Testis (tissue), 3 donors: Measurements from ENCODE around the gene TM4SF20. TPM values are rescaled to one million over a fixed set of nuclear protein-coding genes. Genes with fewer than 3 reads are reported as not detected.

ENCODE experiments used
- DNase-seq: peaks from one replicate; pipeline ENCODE4 v3.0.0-alpha.2; 2019
- H3K27ac ChIP-seq, 2 donors: fragments of 200-600 bp; sonication (generic); one replicate each; pipeline ENCODE4 v1.5.1; 2019
- H3K27me3 ChIP-seq: fragments of 200-600 bp; sonication (generic); one replicate; pipeline ENCODE4 v1.5.1; 2019
- H3K36me3 ChIP-seq: fragments of 200-600 bp; sonication (generic); one replicate; pipeline ENCODE4 v1.5.1; 2017; ENCODE audit warnings: low read depth; ENCODE audit errors: missing control alignments
- H3K4me1 ChIP-seq: fragments of 200-600 bp; sonication (generic); one replicate; pipeline ENCODE4 v1.5.1; 2019
- H3K4me3 ChIP-seq, 2 donors: fragments of 200-600 bp; sonication (generic); one replicate each; pipeline ENCODE4 v1.5.1; 2017 to 2019
- H3K9me3 ChIP-seq: fragments of 200-600 bp; sonication (generic); one replicate; pipeline ENCODE4 v1.5.1; 2017
- CTCF ChIP-seq, 3 experiments: fragments of 450-650 bp in 2 of 3; fragments of 200-600 bp in 1 of 3; sonication (generic) in 1 of 3; IDR thresholded peaks; one replicate each; pipeline ENCODE4 v1.5.1; 2016 to 2019; ENCODE audit warnings: antibody characterized with exemption in 3 of 3, mild to moderate bottlenecking in 2 of 3, moderate library complexity in 1 of 3
- POLR2A ChIP-seq: fragments of 450-650 bp; IDR thresholded peaks from one replicate; pipeline ENCODE4 v1.6.1; 2017; ENCODE audit warnings: antibody characterized with exemption, mild to moderate bottlenecking, moderate library complexity
- WGBS, 2 donors: methylation state at CpG; one replicate each; pipeline ENCODE4 v1.1.5; 2018; 5-methylcytosine and 5-hydroxymethylcytosine counted together
- intact Hi-C: fragments of 100-400 bp; cut with DNase I; formaldehyde crosslinking; loops from one replicate; pipeline ENCODE4 v1.15.1; 2023; ENCODE audit warnings: low total_unique reads
- polyA plus RNA-seq: library from polyadenylated mRNA; stranded (reverse); fragments of 350-450 nt; fragmentation: Illumina TruSeq; extraction: RNeasy Lipid Tissue Mini Kit (QIAGEN cat#74804); gene quantifications from one replicate; pipeline ENCODE4 v1.2.3, GENCODE V29; 2014; ENCODE audit warnings: low read depth, low replicate concordance; ENCODE audit not compliant: insufficient read depth
- total RNA-seq, 2 donors: library from RNA; depleted of rRNA; stranded (reverse); fragments of >200 nt; gene quantifications; one replicate each; pipeline ENCODE4 v1.2.3, GENCODE V29; 2016

The TM4SF20 gene
- total and polyA plus RNA-seq, 3 donors from 2014 or later: 0.79 to 5.5 (median 2.2) TPM

GRCh38 chr2:227363756-227364155, 15.3 kb downstream of the TM4SF20 start:
- H3K4me3 ChIP-seq: no peak overlapping the region
- H3K9me3 ChIP-seq: no peaks in the 10 kb centered on the region
- H3K27ac ChIP-seq: no peak overlapping the region
- H3K4me1 ChIP-seq: no peaks in the 10 kb centered on the region
- no peaks in the 10 kb centered on the region for H3K27me3 ChIP-seq
- WGBS, 2 donors: 73 to 84% methylated on average over 6 of the region's 6 CpGs
- DNase-seq: no peak
- TF ChIP-seq CTCF (IDR thresholded peaks at IDR 0.05): peak in 2 of 3 experiments; percentile 8 to 9
- no peak for TF ChIP-seq POLR2A
- intact Hi-C loops: no loop called here
- H3K36me3 ChIP-seq: no peaks in the 10 kb centered on the region

GRCh38 chr2:227360351-227360750, 18.8 kb downstream of the TM4SF20 start:
- no peak overlapping the region for H3K4me3 ChIP-seq
- intact Hi-C loops: no loop called here
- 80 to 84% methylated on average over 5 of the region's 5 CpGs for WGBS, 2 donors
- H3K36me3 ChIP-seq: no peaks in the 10 kb centered on the region
- no peak for DNase-seq
- H3K27ac ChIP-seq: no peak overlapping the region
- TF ChIP-seq POLR2A (no peak), CTCF (IDR thresholded peaks at IDR 0.05) (no peak)
- no peaks in the 10 kb centered on the region for H3K9me3 ChIP-seq
- no peaks in the 10 kb centered on the region for H3K27me3 ChIP-seq
- H3K4me1 ChIP-seq: no peaks in the 10 kb centered on the region

- intact Hi-C loops: no loop called here
- H3K4me3 ChIP-seq: no peak overlapping the region
- no peak overlapping the region for H3K27ac ChIP-seq
- H3K9me3 ChIP-seq: no peaks in the 10 kb centered on the region
- no peak for DNase-seq
- H3K4me1 ChIP-seq: no peaks in the 10 kb centered on the region
- 47 to 52% methylated on average over 4 of the region's 4 CpGs for WGBS, 2 donors
- no peak for TF ChIP-seq POLR2A
- TF ChIP-seq CTCF (IDR thresholded peaks at IDR 0.05): no peak
- H3K36me3 ChIP-seq: no peaks in the 10 kb centered on the region
- no peaks in the 10 kb centered on the region for H3K27me3 ChIP-seq
Measured at GRCh38 chr2:227351639-227352038, 27.5 kb downstream of the TM4SF20 start.

GRCh38 chr2:227349989-227350612, 29.0 kb downstream of the TM4SF20 start:
- Histone ChIP-seq H3K27ac (no peak overlapping the region), H3K4me3 (no peak overlapping the region), H3K27me3 (no peaks in the 10 kb centered on the region), H3K4me1 (no peaks in the 10 kb centered on the region), H3K36me3 (no peaks in the 10 kb centered on the region), H3K9me3 (no peaks in the 10 kb centered on the region)
- intact Hi-C loops: no loop called here
- WGBS, 2 donors: 91 to 94% methylated on average over 7 of the region's 7 CpGs
- TF ChIP-seq CTCF (IDR thresholded peaks at IDR 0.05) (no peak), POLR2A (no peak)
- DNase-seq: no peak

- WGBS, 2 donors: 77 to 84% methylated on average over 2 of the region's 2 CpGs
- no peak for TF ChIP-seq POLR2A
- no peak for TF ChIP-seq CTCF (IDR thresholded peaks at IDR 0.05)
Measured at GRCh38 chr2:227348324-227348723, 30.8 kb downstream of the TM4SF20 start.

More at GRCh38 chr2:227348324-227348723, 30.8 kb downstream of the TM4SF20 start:
- no peaks in the 10 kb centered on the region for H3K36me3 ChIP-seq
- no peak overlapping the region for H3K4me3 ChIP-seq
- intact Hi-C loops: no loop called here
- H3K9me3 ChIP-seq: no peaks in the 10 kb centered on the region
- no peak overlapping the region for H3K27ac ChIP-seq
- H3K4me1 ChIP-seq: no peaks in the 10 kb centered on the region
- no peaks in the 10 kb centered on the region for H3K27me3 ChIP-seq
- DNase-seq: no peak
